PC-3 (cell line): ENCODE measurements around the gene LIN54. TPM values are rescaled to one million over a fixed set of nuclear protein-coding genes. Genes with fewer than 3 reads are reported as not detected.
"Not testable (repeated sequence)": the region's sequence is repeated elsewhere in the genome, so short reads cannot be mapped to it uniquely, and the experiment has no call there.

Experiments
- ATAC-seq: fragments of 200-7000 bp; cut with Tn5 transposase; 2 replicates; pipeline ENCODE4 v1.9.1; 2020; ENCODE audit warnings: mild to moderate bottlenecking, moderate library complexity
- BruUV-seq: library from RNA; stranded (reverse); fragments of 400-500 nt; replicated peaks from 2 replicates; lab custom pipeline; 2021; lab: Mats Ljungman, UMichigan
- CTCF ChIA-PET: fragments of 300-600 bp; sonication (Branson Sonifier 250); formaldehyde crosslinking; loops from one replicate; lab custom pipeline; 2022; ENCODE audit warnings: antibody characterized with exemption; lab: Charles Lee
- POLR2A ChIA-PET: fragments of 300-600 bp; sonication (Branson Sonifier 250); formaldehyde crosslinking; loops from one replicate; lab custom pipeline; 2022; ENCODE audit warnings: antibody characterized with exemption; ENCODE audit not compliant: unreplicated experiment; lab: Charles Lee
- DNase-seq: peaks from one replicate; pipeline ENCODE4 v3.0.0-alpha.2; 2015
- H2AFZ ChIP-seq: fragments of 300-600 bp; sonication (generic); 2 replicates; pipeline ENCODE4 v1.6.0; 2016; ENCODE audit warnings: antibody characterized with exemption, low read length
- H3F3A ChIP-seq: fragments of 300-600 bp; sonication (generic); one replicate; pipeline ENCODE4 v1.6.0; 2017; ENCODE audit warnings: antibody characterized with exemption, low read length, control low read depth, mild to moderate bottlenecking; ENCODE audit not compliant: unreplicated experiment
- H3K27ac ChIP-seq: fragments of 300-600 bp; sonication (generic); 2 replicates; pipeline ENCODE4 v1.5.1; 2016; ENCODE audit warnings: mild to moderate bottlenecking, low read length
- H3K27me3 ChIP-seq: fragments of 300-600 bp; sonication (generic); 2 replicates; pipeline ENCODE4 v1.6.1; 2016; ENCODE audit warnings: low read length, mixed read lengths
- H3K36me3 ChIP-seq: fragments of 300-600 bp; sonication (generic); 2 replicates; pipeline ENCODE4 v1.6.1; 2016; ENCODE audit warnings: low read depth, mixed run types, low read length, mixed read lengths
- H3K4me1 ChIP-seq: fragments of 300-600 bp; sonication (generic); 2 replicates; pipeline ENCODE4 v1.5.1; 2016; ENCODE audit warnings: low read length; ENCODE audit not compliant: insufficient read depth
- H3K4me2 ChIP-seq: fragments of 300-600 bp; sonication (generic); 2 replicates; pipeline ENCODE4 v1.6.0; 2016; ENCODE audit warnings: low read length
- H3K4me3 ChIP-seq: fragments of 300-600 bp; sonication (generic); 2 replicates; pipeline ENCODE4 v1.5.1; 2016; ENCODE audit warnings: mild to moderate bottlenecking, low read length, mixed read lengths
- H3K79me2 ChIP-seq: fragments of 300-600 bp; sonication (generic); 2 replicates; pipeline ENCODE4 v1.6.1; 2017; ENCODE audit warnings: low read length, mixed read lengths
- H3K9ac ChIP-seq: fragments of 300-600 bp; sonication (generic); 2 replicates; pipeline ENCODE4 v1.6.0; 2016; ENCODE audit warnings: mild to moderate bottlenecking, low read length
- H3K9me2 ChIP-seq: fragments of 300-600 bp; sonication (generic); replicated peaks from 2 replicates; pipeline ENCODE4 v1.6.1; 2016; ENCODE audit warnings: mixed run types, low read length, mixed read lengths
- H3K9me3 ChIP-seq: fragments of 300-600 bp; sonication (generic); 2 replicates; pipeline ENCODE4 v1.6.1; 2016; ENCODE audit warnings: low read length, mixed read lengths
- H4K20me1 ChIP-seq: fragments of 300-600 bp; sonication (generic); 2 replicates; pipeline ENCODE4 v1.6.1; 2016; ENCODE audit warnings: low read length, mixed read lengths
- CTCF ChIP-seq: fragments of 300-600 bp; sonication (generic); conservative IDR thresholded peaks from 2 replicates; pipeline ENCODE4 v1.5.1; 2017; ENCODE audit warnings: antibody characterized with exemption, low read depth, mild to moderate bottlenecking, low read length
- EZH2 ChIP-seq: fragments of 300-600 bp; sonication (generic); IDR thresholded peaks from one replicate; pipeline ENCODE4 v1.6.1; 2017; ENCODE audit warnings: antibody characterized with exemption, mild to moderate bottlenecking, low read length; ENCODE audit not compliant: unreplicated experiment
- EZH2phosphoT487 ChIP-seq: fragments of 300-600 bp; sonication (generic); IDR thresholded peaks from 2 replicates; pipeline ENCODE4 v1.6.1; 2018; ENCODE audit warnings: mild to moderate bottlenecking, antibody characterized with exemption, low read length, borderline replicate concordance
- intact Hi-C: fragments of 100-400 bp; cut with micrococcal nuclease; formaldehyde crosslinking; loops from 2 replicates; pipeline ENCODE4 v1.9.0; 2023
- total RNA-seq: library from RNA; depleted of rRNA; stranded (reverse); fragments of >200 nt; gene quantifications from 2 replicates; pipeline ENCODE4 v1.2.3, GENCODE V29; 2014

LIN54 gene
- total RNA-seq, 1 experiment from 2014 or later = 15.9 TPM

- BruUV-seq = no TSS peak
- H3K27me3 ChIP-seq = no peaks in the 10 kb centered on the region
- H3K4me2 ChIP-seq = no peak overlapping the region
- H3K9me2 ChIP-seq = no peaks in the 10 kb centered on the region
- intact Hi-C loops = no loop called here
- no peak overlapping the region for H3K27ac ChIP-seq
- no peaks in the 10 kb centered on the region for H3F3A ChIP-seq
- no peaks in the 10 kb centered on the region for H3K36me3 ChIP-seq
- CTCF ChIA-PET = no interaction called here
- POLR2A ChIA-PET = no interaction called here
- no peak for DNase-seq
- H3K9me3 ChIP-seq = no peaks in the 10 kb centered on the region
- no peaks in the 10 kb centered on the region for H4K20me1 ChIP-seq
- H3K79me2 ChIP-seq = no peaks in the 10 kb centered on the region
- TF ChIP-seq EZH2 = no peak
- TF ChIP-seq EZH2phosphoT487 = no peak
- no peak for TF ChIP-seq CTCF
- ATAC-seq = no peak
- H3K4me1 ChIP-seq = no peaks in the 10 kb centered on the region
- no peak overlapping the region for H2AFZ ChIP-seq
- H3K9ac ChIP-seq = no peak overlapping the region
- H3K4me3 ChIP-seq = no peak overlapping the region
These were observed 91.2 kb downstream of the LIN54 start for GRCh38 chr4:82919386-82919785.

- intact Hi-C loops = no loop called here
- POLR2A ChIA-PET = no interaction called here
- no peak for ATAC-seq
These were observed 92.5 kb downstream of the LIN54 start for GRCh38 chr4:82918091-82918490.

GRCh38 chr4:82913968-82914367, 96.7 kb downstream of the LIN54 start:
- H3K4me2 ChIP-seq, H3F3A ChIP-seq, H3K4me1 ChIP-seq, CTCF ChIA-PET, H3K27me3 ChIP-seq, H2AFZ ChIP-seq, H3K9me3 ChIP-seq, DNase-seq, H3K9ac ChIP-seq, ATAC-seq, H3K79me2 ChIP-seq, H3K9me2 ChIP-seq, BruUV-seq, POLR2A ChIA-PET, H3K36me3 ChIP-seq, H3K4me3 ChIP-seq, H3K27ac ChIP-seq, H4K20me1 ChIP-seq, intact Hi-C loops: not testable (repeated sequence)

More at GRCh38 chr4:82918091-82918490, 92.5 kb downstream of the LIN54 start:
- H3K36me3 ChIP-seq = no peaks in the 10 kb centered on the region
- no peak overlapping the region for H3K27ac ChIP-seq
- H3K4me2 ChIP-seq = no peak overlapping the region
- H2AFZ ChIP-seq = no peak overlapping the region
- CTCF ChIA-PET = no interaction called here
- no peaks in the 10 kb centered on the region for H3F3A ChIP-seq
- no peaks in the 10 kb centered on the region for H3K9me2 ChIP-seq
- BruUV-seq = no TSS peak
- no peaks in the 10 kb centered on the region for H3K9me3 ChIP-seq
- no peak for DNase-seq
- H3K4me1 ChIP-seq = no peaks in the 10 kb centered on the region
- H3K4me3 ChIP-seq = no peak overlapping the region
- H3K9ac ChIP-seq = no peak overlapping the region
- TF ChIP-seq CTCF (no peak), EZH2phosphoT487 (no peak), EZH2 (no peak)
- no peaks in the 10 kb centered on the region for H3K27me3 ChIP-seq
- H3K79me2 ChIP-seq = no peaks in the 10 kb centered on the region
- H4K20me1 ChIP-seq = no peaks in the 10 kb centered on the region
